Jurkat, Clone E6-1 (cell line): ENCODE measurements around the gene DNAJC1.

Experiments used
- DNase-seq: peaks from one replicate; pipeline ENCODE4 v3.0.0-alpha.2; 2011; ENCODE audit warnings: low read depth, low spot score
- H3K4me3 ChIP-seq: 2 replicates; pipeline ENCODE4 v1.5.1; 2011; ENCODE audit warnings: mild to moderate bottlenecking, low read length, control low read depth, moderate library complexity

Gene DNAJC1

DNA sequence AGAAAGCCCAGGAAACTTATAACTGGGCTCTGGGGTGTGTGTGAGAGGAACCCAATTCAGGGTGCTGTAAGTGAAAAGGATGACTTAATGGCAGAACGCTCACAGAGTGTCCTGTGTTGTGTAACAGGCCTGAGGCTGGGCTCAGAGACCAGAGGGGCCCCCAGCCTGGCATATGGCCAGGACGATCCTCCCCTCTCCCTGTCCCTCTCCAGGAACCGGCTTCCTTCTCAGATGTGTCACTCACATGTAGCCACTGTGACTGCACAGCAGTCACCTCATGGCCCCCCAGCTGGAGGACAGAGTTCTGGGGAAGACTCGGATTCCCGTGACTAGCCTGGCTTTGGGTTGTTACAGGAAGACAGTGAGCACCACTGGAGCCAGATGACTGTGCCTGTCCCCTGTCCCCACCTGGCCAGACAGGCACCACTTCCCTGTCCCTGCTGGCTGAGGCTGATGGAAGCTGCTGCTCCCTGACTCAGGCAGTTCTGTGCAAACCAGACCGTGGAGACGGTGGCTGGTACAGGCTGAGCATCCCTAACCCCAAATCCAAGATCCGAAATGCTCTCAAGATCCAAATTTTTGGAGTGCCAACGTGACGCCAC lies 249.0 kb downstream of the DNAJC1 start:
- H3K4me3 ChIP-seq: no peak overlapping the region
- no peak for DNase-seq

DNA sequence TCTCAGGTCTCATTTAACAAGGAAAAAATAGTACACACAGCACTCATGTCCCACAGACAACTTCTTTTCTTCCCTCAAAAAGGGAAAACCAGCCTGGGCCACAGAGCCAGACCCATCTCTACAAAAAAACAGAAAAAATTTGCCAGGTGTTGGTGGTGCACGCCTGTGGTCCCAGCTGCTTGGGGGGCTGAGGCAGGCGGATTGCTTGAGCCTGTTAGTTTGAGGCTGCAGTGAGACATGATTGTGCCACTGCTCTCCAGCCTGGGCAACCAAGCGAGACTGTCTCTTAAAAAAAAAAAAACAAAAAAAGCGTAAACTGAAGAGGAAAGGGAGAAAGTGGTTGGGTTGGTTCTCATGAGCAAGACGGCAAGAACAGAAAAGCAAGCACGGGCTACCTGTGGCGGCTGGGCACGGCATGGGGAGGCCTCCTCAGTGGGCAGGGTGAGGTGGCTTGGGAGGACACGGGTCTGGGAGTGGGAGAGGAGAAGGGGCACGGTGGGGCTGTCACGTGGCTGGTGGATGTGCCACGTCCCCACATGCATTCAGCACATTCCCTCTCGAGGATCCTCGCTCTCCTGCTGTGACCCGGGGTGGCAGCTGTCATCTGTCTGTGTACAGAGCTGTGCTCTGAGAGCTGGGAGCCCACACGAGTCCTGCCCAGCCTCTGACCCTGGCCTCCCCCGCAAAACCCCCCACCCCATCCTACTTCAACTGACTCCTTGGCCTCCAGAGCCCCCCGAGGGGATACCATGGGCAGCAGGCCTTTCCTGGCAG lies 249.8 kb downstream of the DNAJC1 start:
- no peak overlapping the region for H3K4me3 ChIP-seq
- DNase-seq: no peak

DNA sequence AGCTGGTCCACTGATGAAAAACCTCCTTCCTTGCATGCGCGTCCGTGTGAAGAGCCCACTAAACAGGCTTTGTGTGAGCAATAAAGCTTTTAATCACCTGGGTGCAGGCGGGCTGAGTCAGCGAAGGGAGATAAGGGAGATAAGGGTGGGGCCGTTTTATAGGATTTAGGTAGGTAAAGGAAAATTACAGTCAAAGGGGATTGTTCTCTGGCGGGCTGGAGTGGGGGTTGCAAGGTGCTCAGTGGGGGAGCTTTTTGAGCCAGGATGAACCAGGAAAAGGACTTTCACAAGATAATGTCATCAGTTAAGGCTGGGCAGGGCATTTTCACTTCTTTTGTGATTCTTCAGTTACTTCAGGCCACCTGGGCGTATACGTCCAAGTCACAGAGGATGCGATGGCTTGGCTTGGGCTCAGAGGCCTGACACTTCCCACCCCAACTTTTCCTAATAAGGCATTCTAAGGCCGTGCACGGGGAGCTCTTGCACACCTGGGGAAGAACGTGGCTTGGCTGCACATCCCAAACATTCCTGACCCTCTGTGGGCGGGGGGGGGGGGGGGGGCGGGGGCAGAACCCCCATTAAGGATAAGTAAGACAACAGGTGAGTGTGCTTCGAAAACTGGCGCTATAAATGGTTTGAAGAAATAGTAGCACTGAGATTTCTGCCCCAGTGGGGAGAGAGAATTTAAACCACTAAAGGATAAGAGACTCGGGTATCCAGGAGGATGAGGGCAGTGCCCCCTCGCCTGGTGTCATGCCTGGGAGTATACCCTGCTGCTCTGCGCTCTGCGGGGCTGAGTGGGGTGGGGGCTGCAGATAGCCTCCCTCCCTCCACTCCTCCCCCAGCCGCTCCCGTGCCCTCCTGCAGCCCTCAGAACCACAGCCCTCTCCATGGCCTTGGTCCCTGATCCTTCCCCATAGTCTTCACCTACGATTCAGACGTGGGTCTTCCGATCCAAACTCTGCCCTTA lies 251.9 kb downstream of the DNAJC1 start:
- no peak overlapping the region for H3K4me3 ChIP-seq
- DNase-seq: no peak

DNA sequence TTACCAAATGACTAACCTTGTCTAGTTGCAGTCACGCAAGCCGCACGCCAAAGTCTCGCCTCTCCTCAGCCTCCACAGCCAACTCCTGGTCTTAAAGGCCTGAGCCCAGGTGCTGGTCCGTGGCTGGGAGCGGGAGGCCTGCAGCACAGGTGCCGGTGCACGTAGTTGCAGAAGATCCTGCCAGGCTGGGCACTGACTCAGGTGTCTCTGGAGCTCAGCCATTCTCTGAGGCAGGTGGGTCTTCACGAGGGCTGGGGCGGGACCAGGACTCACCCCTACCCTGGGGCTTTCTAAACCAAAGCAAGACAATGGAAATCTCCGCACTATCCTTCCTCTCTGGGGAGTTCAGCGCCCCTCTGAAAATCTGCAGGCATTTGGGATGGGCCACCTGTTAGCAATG lies 253.1 kb downstream of the DNAJC1 start:
- H3K4me3 ChIP-seq: no peak overlapping the region
- no peak for DNase-seq

DNA sequence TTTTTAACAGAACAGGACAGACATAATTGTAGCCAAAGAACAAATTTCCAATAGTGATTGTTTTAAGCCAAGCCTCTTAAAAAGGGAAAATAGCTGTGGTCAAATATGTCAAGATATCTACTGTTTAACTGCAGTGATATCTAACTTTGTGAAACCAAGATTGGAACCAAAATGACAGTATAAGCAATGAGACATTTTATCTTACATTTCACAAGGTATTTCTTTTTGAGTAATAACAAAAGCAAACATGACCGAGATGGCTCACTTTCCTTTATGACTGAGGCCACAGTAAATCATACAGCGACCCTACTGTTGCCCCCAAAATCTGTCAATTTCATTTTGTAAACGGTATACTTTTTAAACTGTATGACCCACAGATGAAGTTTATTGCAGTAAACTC lies 253.7 kb downstream of the DNAJC1 start:
- no peak for DNase-seq
- H3K4me3 ChIP-seq: no peak overlapping the region

DNA sequence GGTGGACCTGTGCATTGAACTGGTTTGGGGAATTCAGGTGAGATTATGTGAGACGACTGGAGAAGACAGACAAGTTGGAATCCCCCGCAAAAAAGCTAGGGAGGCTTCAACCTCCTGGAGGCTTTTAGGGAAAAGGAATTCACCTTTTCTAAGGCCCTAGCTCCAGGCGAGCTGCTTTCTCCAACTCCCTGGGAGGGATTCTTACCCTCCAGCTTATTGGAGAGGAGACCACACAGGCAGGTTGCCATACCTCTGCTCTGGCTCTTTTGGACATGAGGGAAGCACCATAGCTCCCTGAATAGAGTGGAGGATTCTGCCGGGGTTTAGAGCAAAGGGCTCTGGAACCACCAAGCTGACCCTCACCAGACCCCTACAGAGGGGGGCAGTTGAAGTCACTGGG lies 255.7 kb downstream of the DNAJC1 start:
- no peak overlapping the region for H3K4me3 ChIP-seq
- DNase-seq: no peak

DNA sequence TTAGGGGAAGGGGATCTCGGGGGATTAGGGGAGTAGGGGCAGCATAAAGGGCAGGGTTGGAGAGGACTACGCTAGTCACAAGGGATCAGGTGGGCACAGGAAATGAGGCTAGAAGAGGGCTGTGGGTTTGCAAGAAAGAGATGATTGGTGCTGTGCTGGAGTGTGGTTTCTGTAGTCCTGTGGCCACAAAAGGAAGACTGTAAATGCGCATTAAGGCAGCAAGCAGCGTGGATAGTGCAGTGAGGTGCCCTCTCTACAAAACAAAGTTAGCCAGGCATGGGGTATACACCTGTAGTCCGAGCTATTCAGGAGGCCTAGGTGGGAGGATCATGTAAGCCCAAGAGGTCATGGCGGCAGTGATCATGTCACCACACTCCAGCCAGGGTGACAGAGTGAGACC lies 257.4 kb downstream of the DNAJC1 start:
- DNase-seq: peak; percentile 57
- H3K4me3 ChIP-seq: no peak overlapping the region

DNA sequence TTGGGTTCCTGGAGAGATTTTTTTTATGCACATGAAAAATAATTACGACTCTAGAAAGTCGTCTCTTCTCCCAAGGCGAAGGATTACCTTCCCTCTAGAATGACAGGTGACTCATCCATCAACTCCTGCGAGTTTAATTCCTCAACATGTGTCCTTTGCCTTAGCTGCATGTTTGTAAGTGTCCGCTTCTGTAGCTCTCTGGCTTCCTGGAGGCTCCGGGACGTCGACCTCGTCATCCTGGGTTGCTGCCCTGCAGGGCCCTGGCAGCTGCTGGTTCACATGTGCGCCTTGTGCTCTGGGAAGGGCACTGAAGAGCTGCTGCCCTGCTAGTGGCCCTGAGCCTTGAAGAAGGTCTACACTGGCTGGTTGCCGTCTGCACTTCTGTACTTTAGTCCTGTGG lies 259.3 kb downstream of the DNAJC1 start:
- no peak overlapping the region for H3K4me3 ChIP-seq
- no peak for DNase-seq

DNA sequence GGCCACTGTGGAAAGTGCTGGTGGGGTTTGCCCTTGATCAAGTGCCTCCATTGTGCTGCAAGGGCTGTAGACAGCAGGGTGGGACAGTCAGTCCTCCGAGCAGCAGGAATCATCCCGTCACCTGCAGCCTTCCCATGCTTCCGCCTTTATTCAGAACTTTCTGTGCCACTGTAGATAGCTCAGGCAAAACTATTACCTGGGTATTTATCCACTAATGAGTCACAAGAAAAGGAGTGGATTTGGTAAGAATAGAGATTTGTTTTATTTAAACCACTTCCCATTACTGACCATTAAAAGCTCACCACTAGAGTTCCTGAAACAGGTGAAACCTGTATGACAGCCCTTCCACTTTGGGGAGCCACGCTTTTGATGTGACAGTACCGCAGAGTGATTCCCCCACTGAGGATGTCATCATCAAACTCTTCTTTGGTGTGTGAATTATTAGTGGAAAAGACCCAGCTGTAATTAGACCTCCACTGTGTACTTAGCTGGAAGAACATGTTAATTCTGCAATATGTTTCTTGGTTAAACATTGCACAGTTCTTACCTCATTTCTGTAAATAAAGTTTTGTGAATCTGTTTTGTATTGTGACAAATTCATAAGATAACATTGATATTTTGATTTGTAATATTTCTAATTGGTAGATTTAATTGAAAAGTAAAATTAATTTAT lies 260.7 kb downstream of the DNAJC1 start:
- H3K4me3 ChIP-seq: no peak overlapping the region
- no peak for DNase-seq

DNA sequence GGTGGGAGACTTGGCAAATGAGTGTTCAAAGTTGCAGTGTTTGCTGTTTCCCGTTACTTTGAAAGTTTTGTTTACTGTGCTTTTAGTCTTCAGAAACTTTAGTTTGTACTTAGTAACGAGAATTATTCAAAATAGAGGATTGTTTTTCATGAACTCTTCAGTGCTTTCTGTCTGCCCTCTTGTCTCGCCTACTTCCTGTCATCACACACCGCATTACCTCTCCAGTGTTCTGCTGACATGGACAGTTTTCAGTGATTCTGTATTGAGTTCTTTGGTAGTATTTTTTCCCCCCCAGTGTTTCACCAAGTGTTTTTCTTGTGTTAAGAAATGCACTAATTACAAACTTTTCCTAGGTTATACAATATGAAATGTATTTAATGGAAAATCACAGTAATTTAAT lies 262.5 kb downstream of the DNAJC1 start:
- no peak for DNase-seq
- H3K4me3 ChIP-seq: no peak overlapping the region

DNA sequence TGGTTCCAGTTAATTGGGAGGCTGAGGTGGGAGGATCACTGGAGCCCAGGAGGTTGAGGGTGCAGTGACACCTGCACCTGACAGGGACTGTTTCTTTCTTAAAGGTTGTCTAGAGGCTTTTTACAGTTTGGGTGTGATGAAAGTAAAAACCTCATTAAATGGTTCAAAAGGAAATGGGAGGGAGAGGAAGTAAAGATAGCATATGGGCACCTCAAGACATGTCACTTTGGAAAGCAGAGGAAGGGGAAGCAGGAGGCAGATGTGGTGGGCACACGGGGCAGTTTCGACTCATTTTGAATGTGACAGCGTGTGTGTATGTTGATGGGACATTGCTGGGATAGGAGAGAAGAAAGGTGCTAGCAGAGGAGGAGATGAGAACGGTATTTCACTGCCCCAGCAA lies 266.4 kb downstream of the DNAJC1 start:
- H3K4me3 ChIP-seq: no peak overlapping the region
- DNase-seq: peak; percentile 65

DNA sequence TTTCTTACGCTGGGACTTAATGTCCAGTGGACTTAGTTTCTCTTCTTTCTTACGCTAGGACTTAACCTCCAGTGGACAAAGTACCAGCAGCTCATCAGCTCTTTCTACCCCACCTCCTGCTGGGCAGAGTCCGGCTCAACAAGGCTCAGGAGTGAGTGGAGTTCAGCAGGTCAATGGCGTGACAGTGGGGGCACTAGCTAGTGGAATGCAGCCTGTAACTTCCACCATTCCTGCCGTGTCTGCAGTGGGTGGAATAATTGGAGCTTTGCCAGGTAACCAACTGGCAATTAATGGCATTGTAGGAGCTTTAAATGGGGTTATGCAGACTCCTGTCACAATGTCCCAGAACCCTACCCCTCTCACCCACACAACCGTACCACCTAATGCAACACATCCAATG lies 269.8 kb downstream of the DNAJC1 start:
- no peak overlapping the region for H3K4me3 ChIP-seq
- DNase-seq: no peak

DNA sequence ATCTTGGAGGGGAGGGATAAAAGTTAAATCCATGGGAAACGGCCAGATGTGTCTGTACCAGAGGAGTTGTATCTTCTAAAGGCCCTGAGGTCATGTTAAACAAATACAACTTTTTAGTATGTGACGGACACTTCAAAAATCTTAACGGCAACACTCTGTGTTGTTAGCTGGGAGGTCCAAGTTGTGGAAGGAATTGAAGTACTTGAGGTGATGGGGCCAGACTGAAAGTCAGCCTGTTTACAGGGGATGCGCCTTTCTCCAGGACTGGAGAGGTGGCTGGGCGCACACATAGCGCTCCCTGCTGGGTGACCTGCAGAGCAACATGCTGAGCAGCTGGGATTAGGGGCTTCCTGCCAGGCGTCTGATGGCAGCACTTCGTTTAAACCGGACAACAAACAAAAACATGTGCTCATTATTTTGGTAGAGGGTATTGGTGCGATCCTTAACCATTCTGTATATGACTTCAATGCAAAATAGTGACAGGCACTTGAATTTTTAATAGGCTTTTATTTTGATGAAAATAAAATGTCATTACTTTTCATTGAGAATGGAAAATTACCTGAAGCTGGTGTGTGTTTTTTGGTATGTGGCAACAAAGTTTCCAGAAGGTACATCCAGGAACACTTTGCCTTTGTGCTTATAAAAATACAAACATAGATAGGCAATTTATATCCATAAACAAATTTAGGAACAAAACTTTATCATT lies 271.3 kb downstream of the DNAJC1 start:
- no peak overlapping the region for H3K4me3 ChIP-seq
- DNase-seq: peak; percentile 42

DNA sequence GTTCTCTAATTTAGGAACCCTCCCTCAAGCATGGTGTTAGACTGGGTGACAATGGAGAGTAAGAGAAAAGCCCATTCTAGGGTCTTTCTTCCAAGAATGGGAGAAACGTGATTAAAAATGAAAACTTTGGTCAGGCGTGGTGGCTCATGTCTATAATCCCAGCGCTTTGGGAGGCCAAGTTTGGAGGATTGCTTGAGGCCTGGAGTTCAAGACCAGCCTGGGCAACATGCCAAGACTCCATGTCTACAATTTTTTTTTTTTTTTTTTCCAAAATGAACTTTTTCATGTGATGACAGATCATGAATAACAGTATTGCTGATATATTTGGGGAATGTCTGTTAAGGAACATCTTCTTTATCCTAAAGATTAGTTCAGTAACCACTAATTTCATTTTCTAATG lies 274.9 kb downstream of the DNAJC1 start:
- no peak for DNase-seq
- H3K4me3 ChIP-seq: no peak overlapping the region

DNA sequence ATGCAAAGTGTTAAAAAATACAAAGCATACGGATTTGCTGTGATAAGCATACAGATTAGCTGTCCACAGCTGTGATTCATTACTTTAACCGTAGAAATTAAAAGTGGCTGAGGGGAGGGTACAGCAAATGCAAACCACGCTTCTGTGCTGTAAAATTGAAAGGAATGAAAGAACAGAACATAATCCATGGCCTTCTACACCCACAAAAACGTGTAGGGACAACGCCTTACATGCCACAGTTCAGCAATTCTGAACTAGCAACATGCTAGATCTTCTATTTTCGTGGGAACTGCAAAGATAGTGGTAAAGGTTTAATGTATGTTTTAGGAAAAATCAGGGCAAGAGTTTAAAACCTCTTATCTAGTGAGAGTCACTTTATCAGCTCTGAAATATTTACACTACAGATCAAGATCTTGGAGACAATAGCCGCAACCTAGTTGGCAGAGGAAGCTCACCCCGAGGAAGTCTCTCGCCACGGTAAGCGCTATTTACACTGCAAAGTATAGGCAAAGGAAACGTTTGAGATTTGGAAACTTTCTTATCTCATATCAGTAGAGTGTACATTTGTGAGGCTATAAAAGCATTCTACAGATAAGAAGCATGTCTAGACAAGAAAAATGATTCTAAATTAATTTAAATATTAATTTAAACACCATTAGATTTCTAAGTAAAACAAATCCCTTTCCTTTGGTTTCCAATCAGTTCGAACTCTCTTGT lies 275.9 kb downstream of the DNAJC1 start:
- H3K4me3 ChIP-seq: no peak overlapping the region
- peak; percentile 63 for DNase-seq

DNA sequence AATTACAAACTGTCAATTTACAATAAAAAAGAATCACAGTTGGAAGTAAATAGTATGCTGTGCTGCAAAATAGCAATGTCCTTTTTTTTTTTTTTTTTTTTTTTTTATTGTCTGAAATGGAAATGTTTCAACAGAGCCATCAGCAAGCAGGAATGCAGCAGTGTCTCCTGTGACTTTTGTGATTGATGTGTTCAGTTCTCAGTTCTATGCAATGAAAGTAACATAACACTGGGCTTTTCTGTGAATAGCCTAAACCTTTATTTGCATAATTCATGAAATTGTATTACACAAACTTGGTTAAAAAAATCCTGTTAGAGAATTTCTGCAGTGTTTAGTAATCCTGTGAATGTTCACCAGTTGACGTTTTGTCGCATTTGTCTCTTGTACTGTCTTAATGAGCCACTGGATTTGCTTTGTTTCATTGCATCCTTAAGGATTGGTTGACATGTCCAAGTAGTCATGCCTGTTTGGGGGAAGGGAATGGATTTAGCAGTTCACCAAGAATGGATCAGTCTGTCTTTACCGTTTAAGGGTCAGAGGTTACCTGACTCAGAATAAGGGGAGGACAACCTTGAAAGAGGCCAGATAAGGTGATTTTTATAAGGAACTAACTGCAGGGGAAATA lies 276.8 kb downstream of the DNAJC1 start:
- H3K4me3 ChIP-seq: no peak overlapping the region
- DNase-seq: no peak

DNA sequence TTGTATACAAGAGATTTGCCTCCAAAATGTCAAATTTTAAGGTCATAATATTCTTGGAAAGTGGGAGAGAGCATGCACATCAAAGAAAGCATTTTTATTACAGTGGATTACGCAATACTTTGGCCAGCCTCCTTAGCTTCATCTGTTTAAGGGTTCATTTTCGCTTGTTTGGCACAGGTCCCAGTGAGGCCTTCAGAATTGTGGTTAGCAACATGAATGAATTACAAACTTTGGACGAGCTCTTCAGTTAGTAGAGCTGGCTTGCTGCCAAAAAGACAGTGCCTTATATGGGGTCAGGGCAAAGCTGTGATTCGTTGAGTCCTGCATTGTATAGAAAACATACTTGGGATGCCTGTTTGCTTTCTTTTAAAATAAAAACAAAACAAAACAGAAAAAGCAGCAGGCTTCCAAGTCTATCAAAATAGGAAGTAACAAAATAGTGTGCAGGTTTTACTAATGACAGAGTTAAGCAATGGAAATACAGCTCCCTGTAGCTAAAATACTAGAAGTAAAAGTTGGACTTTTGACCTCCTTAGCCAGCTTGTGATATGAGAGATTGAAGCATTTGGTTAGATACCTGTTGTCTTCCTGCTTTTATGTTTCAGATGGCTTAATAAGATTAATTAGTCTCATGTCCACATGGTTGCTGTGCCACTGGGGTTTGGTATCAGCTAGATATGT lies 278.7 kb downstream of the DNAJC1 start:
- DNase-seq: peak; percentile 93
- H3K4me3 ChIP-seq: no peak overlapping the region
